Measurements from ENCODE around the gene TUT7. TPM values are rescaled to one million over a fixed set of nuclear protein-coding genes. Genes with fewer than 3 reads are reported as not detected.

The TUT7 gene
- total RNA-seq, 1 donor from 2014 or later, result 11.8 TPM

GRCh38 chr9:86275962-86276361, 78.2 kb downstream of the TUT7 start:
- intact Hi-C loops (cut with DNase I), result no loop called here
- ATAC-seq, result no peak

GRCh38 chr9:86274821-86275643, 79.2 kb downstream of the TUT7 start:
- ATAC-seq, result peak; percentile 39
- intact Hi-C loops (cut with DNase I), result no loop called here

More at GRCh38 chr9:86275962-86276361, 78.2 kb downstream of the TUT7 start:
- no peak for DNase-seq (ENCODE audit: missing footprints)

DNA sequence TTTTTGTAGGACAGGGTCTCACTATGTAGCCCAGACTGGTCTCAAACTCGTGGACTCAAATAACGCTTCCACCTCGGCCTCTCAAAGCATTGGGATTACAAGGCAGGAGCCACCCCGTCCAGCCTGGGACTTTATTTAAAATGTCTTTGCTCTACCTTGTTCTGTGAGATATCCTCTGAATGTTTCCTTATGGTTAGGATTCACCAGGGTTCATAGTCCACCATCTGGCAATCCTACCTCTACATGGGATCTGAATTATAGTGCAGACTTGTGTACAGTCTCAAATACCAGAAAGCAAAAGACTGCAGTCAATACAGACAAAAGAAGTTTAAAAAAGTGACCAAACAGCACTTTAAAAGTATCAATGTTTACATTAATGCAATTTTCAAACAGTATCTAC, 82.0 kb downstream of the TUT7 start:
- intact Hi-C loops (cut with DNase I), result no loop called here
- ATAC-seq, result no peak
- DNase-seq (ENCODE audit: missing footprints), result no peak

More at GRCh38 chr9:86274821-86275643, 79.2 kb downstream of the TUT7 start:
- no peak for DNase-seq (ENCODE audit: missing footprints)

GRCh38 chr9:86263876-86264275, 90.3 kb downstream of the TUT7 start:
- ATAC-seq, result peak; percentile 10
- DNase-seq (ENCODE audit: missing footprints), result no peak
- intact Hi-C loops (cut with DNase I), result no loop called here

GRCh38 chr9:86262492-86262891, 91.7 kb downstream of the TUT7 start:
- ATAC-seq, result no peak
- intact Hi-C loops (cut with DNase I), result no loop called here
- DNase-seq (ENCODE audit: missing footprints), result no peak

GRCh38 chr9:86259557-86259956, 94.7 kb downstream of the TUT7 start, which contains the start of gene C9orf153:
Gene C9orf153, minus strand, starts transcription at chr9:86259657. Its CDS starts 30,054 bp downstream, at chr9:86229603.
- no peak for DNase-seq (ENCODE audit: missing footprints)
- ATAC-seq, result no peak
- intact Hi-C loops (cut with DNase I), result no loop called here

GRCh38 chr9:86257391-86257790, 96.8 kb downstream of the TUT7 start:
- DNase-seq (ENCODE audit: missing footprints), result no peak
- intact Hi-C loops (cut with DNase I), result no loop called here
- ATAC-seq, result peak; percentile 38

- no peak for ATAC-seq
- intact Hi-C loops (cut with DNase I), result no loop called here
- DNase-seq (ENCODE audit: missing footprints), result no peak
These were observed 97.6 kb downstream of the TUT7 start for GRCh38 chr9:86256653-86257052.

GRCh38 chr9:86253577-86253976, 100.6 kb downstream of the TUT7 start:
- DNase-seq (ENCODE audit: missing footprints) (no peak), ATAC-seq (no peak)
- intact Hi-C loops (cut with DNase I), result no loop called here

DNA sequence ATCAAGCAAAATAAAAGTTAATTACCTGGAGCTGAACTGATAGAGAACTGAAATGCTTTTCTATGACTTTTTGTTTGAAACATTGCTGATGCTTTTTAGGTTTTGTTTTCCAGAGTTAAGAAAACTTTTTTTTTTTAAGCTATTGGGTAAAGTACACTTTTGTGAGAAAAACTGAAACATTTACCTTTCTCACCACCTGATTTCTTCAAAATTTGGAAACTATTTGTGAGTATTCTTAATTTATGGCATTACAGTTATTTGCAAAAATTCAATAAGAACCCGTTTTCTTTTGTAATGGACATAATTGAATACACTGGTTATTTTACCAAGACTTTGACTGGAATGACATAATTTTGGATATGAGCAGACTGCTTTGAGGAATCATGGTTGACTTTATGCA, 101.3 kb downstream of the TUT7 start:
- intact Hi-C loops (cut with DNase I), result no loop called here
- DNase-seq (ENCODE audit: missing footprints), result no peak
- no peak for ATAC-seq

DNA sequence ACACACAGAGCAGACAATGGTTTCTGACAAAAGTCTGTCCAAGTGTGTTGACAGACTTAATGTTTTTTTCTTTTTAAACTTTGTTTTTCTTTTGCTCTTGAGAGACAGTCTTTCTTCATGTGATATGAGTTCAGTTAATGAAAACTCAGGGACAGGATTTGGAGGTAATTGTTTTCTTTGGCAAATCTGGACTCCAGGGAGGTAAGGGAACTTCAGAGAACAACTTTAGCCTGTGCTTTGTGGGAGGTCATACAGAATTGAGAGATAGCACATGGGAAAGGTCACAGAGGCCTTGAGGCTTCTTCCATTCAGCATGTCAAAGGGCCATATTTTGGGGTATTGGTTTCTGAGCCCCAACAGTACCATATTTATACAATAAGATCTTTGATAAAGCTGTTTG, 104.1 kb downstream of the TUT7 start:
- ATAC-seq, result no peak

DNA sequence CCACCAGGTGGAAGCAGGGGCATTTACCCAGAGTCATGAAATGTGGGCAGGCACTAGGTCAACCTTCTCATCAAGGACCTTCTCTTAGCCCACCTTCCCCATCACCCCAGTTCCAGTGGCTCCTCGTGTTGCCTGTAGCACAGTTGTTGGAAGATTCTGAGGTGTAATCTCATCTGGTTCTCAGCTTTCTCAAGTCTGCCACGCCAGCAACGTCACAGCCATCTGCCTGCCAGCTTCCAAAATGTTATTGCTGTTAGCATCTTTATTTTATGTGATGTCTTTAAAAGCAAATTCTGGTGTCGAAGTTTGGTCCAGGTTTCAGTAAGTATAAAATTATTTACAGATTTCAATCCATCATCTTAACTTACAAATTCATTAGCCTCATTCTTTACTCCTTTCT, 105.5 kb downstream of the TUT7 start:
- no peak for DNase-seq (ENCODE audit: missing footprints)

More for the DNA sequence above, 104.1 kb downstream of the TUT7 start:
- intact Hi-C loops (cut with DNase I), result no loop called here
- DNase-seq (ENCODE audit: missing footprints), result no peak

DNA sequence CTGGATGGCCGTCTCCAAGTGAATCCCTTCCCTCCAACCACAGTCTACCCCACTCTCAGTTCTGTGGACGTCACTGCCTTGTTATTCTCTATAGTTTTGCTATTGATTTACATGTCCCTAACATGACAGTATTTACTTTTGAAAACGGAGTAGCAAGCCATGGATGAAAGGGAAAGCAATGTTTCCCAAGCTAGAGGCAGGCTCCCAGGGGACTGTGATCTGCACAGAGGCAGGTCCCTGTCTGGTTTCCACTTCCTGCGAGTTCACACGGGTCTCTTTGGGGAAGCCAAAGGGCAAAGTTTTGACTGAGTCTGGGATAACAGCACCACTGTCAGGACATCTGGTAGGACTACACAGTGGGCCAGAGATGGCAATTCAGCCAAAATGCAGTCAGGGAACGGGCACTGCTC, 107.5 kb downstream of the TUT7 start:
- DNase-seq (ENCODE audit: missing footprints) (no peak), ATAC-seq (peak; percentile 75)
- intact Hi-C loops (cut with DNase I), result loop anchor here (2.0 to 5.0 kb wide), 2 partner anchors 44 to 429 kb away; no protein-coding TSS in a partner anchor

More for the DNA sequence above, 105.5 kb downstream of the TUT7 start:
- no peak for ATAC-seq
- intact Hi-C loops (cut with DNase I), result loop anchor here (5.0 kb wide), 1 partner anchor 431 kb away; no protein-coding TSS in a partner anchor

GRCh38 chr9:86242071-86242470, 112.1 kb downstream of the TUT7 start:
- ATAC-seq, result no peak
- DNase-seq (ENCODE audit: missing footprints), result no peak
- intact Hi-C loops (cut with DNase I), result no loop called here

GRCh38 chr9:86241216-86241615, 113.0 kb downstream of the TUT7 start:
- ATAC-seq (no peak), DNase-seq (ENCODE audit: missing footprints) (no peak)
- intact Hi-C loops (cut with DNase I), result no loop called here

DNA sequence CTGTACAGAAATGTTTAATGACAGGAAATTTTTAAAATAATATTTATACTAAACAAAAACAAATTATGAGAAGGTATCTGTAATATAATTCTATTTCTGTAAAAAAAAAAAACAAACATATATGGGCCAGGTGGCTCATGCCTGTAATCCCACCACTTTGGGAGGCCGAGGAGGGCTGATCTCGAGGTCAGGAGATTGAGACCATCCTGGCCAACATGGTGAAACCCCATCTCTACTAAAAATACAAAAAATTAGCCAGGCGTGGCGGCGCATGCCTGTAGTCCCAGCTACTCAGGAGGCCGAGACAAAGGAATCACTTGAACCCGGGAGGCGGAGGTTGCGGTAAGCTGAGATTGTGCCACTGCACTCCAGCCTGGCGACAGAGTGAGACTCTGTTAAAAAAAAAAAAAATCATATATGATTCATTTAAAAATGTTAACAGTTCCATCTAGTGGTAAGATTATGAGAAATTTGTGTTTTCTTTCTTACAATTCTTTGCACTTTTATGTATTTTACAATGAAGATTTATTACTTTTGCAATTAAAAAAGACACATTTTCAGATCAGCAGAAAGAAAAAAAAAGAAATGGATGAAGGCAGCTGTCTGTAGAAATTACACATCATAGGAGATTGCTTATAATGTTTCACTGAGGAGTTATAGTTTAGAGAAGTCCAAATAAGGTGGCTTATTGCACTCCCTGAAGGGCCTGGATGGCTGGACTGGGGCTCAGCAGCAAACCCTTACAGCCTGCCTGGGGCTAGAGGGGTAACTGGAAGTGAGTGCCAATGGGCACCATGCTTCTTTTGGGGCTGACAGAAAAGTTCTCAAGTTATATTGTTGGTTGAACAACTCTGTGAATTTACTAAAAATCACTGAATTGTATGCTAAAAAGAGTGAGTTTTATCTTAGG, 115.1 kb downstream of the TUT7 start:
- ATAC-seq (no peak), DNase-seq (ENCODE audit: missing footprints) (no peak)
- intact Hi-C loops (cut with DNase I), result no loop called here
